ENCODE data around the gene RDH11.

Gene RDH11

DNA sequence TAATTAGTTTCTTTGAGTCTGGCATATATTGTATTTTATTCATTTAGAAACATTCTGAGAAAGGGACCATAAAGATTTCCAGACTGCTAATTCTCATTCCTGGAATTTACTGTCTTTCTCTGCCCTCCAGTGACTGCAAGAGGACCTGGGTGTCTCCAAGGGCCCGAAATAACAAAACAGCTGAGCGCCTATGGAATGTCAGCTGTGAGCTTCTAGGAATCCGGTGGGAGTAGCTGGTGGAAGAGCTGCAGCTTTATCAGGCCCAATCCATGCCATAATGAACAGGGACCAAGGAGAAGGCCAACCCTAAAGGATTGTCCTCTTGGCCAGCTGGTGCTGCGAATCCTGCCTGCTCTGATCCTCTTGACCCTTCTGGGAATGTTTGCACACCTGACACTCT, 38.1 kb upstream of the RDH11 start:
- no peak for DNase-seq (ENCODE audit: low read depth)
- TF ChIP-seq, protein P1, sequence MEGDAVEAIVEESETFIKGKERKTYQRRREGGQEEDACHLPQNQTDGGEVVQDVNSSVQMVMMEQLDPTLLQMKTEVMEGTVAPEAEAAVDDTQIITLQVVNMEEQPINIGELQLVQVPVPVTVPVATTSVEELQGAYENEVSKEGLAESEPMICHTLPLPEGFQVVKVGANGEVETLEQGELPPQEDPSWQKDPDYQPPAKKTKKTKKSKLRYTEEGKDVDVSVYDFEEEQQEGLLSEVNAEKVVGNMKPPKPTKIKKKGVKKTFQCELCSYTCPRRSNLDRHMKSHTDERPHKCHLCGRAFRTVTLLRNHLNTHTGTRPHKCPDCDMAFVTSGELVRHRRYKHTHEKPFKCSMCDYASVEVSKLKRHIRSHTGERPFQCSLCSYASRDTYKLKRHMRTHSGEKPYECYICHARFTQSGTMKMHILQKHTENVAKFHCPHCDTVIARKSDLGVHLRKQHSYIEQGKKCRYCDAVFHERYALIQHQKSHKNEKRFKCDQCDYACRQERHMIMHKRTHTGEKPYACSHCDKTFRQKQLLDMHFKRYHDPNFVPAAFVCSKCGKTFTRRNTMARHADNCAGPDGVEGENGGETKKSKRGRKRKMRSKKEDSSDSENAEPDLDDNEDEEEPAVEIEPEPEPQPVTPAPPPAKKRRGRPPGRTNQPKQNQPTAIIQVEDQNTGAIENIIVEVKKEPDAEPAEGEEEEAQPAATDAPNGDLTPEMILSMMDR (conservative IDR thresholded peaks at IDR 0.05; ENCODE audit: low read depth, low read length) = no peak
- no peak overlapping the region for H3K4me3 ChIP-seq (ENCODE audit: low read depth, low read length)

- TF ChIP-seq, protein P1 (conservative IDR thresholded peaks at IDR 0.05; ENCODE audit: low read depth, low read length) = no peak
- DNase-seq (ENCODE audit: low read depth) = peak; percentile 12
- H3K4me3 ChIP-seq (ENCODE audit: low read depth, low read length) = no peak overlapping the region
Observed at GRCh38 chr14:67729072-67729885, 33.7 kb upstream of the RDH11 start.

GRCh38 chr14:67728258-67728657, 32.7 kb upstream of the RDH11 start:
- TF ChIP-seq, protein P1 (conservative IDR thresholded peaks at IDR 0.05; ENCODE audit: low read depth, low read length) = no peak
- DNase-seq (ENCODE audit: low read depth) = no peak
- H3K4me3 ChIP-seq (ENCODE audit: low read depth, low read length) = no peak overlapping the region

- DNase-seq (ENCODE audit: low read depth) = no peak
- TF ChIP-seq, protein P1 (conservative IDR thresholded peaks at IDR 0.05; ENCODE audit: low read depth, low read length) = no peak
- H3K4me3 ChIP-seq (ENCODE audit: low read depth, low read length) = no peak overlapping the region
Observed at GRCh38 chr14:67727361-67727760, 31.8 kb upstream of the RDH11 start.

GRCh38 chr14:67725171-67725570, 29.6 kb upstream of the RDH11 start:
- TF ChIP-seq, protein P1 (conservative IDR thresholded peaks at IDR 0.05; ENCODE audit: low read depth, low read length) = no peak
- no peak for DNase-seq (ENCODE audit: low read depth)
- no peak overlapping the region for H3K4me3 ChIP-seq (ENCODE audit: low read depth, low read length)

GRCh38 chr14:67722293-67722692, 26.7 kb upstream of the RDH11 start:
- TF ChIP-seq, protein P1 (conservative IDR thresholded peaks at IDR 0.05; ENCODE audit: low read depth, low read length) = no peak
- peak; percentile 72 for DNase-seq (ENCODE audit: low read depth)
- no peak overlapping the region for H3K4me3 ChIP-seq (ENCODE audit: low read depth, low read length)

DNA sequence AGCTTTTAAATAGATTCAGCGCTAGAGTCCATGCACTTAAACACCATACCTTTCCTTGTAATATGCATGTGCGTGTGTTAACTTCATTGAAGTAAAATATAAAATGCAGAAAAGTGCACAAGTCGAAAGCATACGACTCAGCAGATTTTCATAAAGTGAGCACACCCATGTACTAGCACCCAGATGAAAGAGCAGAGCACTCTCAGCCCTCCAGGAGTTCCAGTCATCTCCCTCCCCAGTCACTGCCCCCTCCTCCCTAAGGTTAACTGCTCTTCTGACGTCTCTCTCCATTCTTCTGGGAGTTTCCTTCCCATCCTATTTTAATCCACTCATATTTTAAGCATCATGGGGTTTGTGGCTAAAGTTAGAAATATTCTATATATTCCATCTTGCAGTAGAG, 26.3 kb upstream of the RDH11 start:
- TF ChIP-seq, protein P1 (conservative IDR thresholded peaks at IDR 0.05; ENCODE audit: low read depth, low read length) = no peak
- no peak overlapping the region for H3K4me3 ChIP-seq (ENCODE audit: low read depth, low read length)
- DNase-seq (ENCODE audit: low read depth) = no peak
